Right cardiac atrium (tissue), 5 donors: ENCODE measurements around the gene MROH8. TPM values are rescaled to one million over a fixed set of nuclear protein-coding genes. Genes with fewer than 3 reads are reported as not detected.
"Not testable (repeated sequence)": the region's sequence is repeated elsewhere in the genome, so short reads cannot be mapped to it uniquely, and the experiment has no call there.

Experiments used
- ATAC-seq, 2 donors: fragments of 200-7000 bp; cut with Tn5 transposase; one replicate each; pipeline versions ENCODE4 v1.8.0 to v1.9.1; 2020; ENCODE audit warnings: moderate library complexity in 2 of 2, mild to moderate bottlenecking in 1 of 2
- DNase-seq, 3 donors: peaks; one replicate each; pipeline ENCODE4 v3.0.0-alpha.2; 2020
- H3K27ac ChIP-seq: one replicate; pipeline ENCODE4 v1.5.1; 2013; ENCODE audit warnings: mild to moderate bottlenecking, low read length, control low read depth, moderate library complexity
- H3K27me3 ChIP-seq: one replicate; pipeline ENCODE4 v1.6.1; 2013; ENCODE audit not compliant: control insufficient read depth, insufficient read depth
- H3K4me1 ChIP-seq: one replicate; pipeline ENCODE4 v1.6.1; 2013; ENCODE audit warnings: low read length; ENCODE audit not compliant: control insufficient read depth, insufficient read depth
- H3K4me3 ChIP-seq: one replicate; pipeline ENCODE4 v1.5.1; 2013; ENCODE audit warnings: low read length, control low read depth
- H3K9me3 ChIP-seq: one replicate; pipeline ENCODE4 v1.6.1; 2013; ENCODE audit warnings: low read length; ENCODE audit not compliant: control insufficient read depth
- WGBS: extraction: QIAGEN DNeasy Blood & Tissue Kit; methylation state at CpG from one replicate; pipeline ENCODE4 v1.1.7; 2013; 5-methylcytosine and 5-hydroxymethylcytosine counted together
- intact Hi-C, 4 donors: fragments of 100-400 bp; cut with DNase I; formaldehyde crosslinking; loops; one replicate each; pipeline versions ENCODE4 v1.11.0 to v1.14.0; 2022 to 2023
- polyA plus RNA-seq: library from polyadenylated mRNA; stranded (reverse); fragments of 200-250 nt; gene quantifications from one replicate; pipeline ENCODE4 v1.2.3, GENCODE V29; 2013
- total RNA-seq, 4 donors: library from RNA; stranded (reverse); fragmentation: NEBNext Ultra II Directional; extraction: Animal tissue kit (Norgen Biotek cat#: 25700); gene quantifications; one replicate each; pipeline ENCODE4 v1.2.1, GENCODE V29; 2021
- donor health status: healthy with polysubstance abuse.
- donor health status: DM: no; HTN: yes; CAD: no.
- donor health status: DM: no; HTN: no; CAD: no.
- donor health status: DM: no; HTN: yes; CAD: no; lungs with severe emphysema.
- donor health status: DM: yes; HTN: yes; CAD: no.

MROH8 gene
- total and polyA plus RNA-seq, 5 donors: 3.8 to 8.4 (median 6.3) TPM

- H3K9me3 ChIP-seq: no peaks in the 10 kb centered on the region
- no peaks in the 10 kb centered on the region for H3K27me3 ChIP-seq
- no peak for DNase-seq
- no peak overlapping the region for H3K4me3 ChIP-seq
- 91% methylated on average over 7 of the region's 7 CpGs for WGBS
- no peaks in the 10 kb centered on the region for H3K4me1 ChIP-seq
- no peak overlapping the region for H3K27ac ChIP-seq
- intact Hi-C loops: no loop called here
- no peak for ATAC-seq
These were observed 27.1 kb downstream of the MROH8 start for GRCh38 chr20:37152284-37152683.

- WGBS: 84% methylated on average over 3 of the region's 4 CpGs
- ATAC-seq (no peak), DNase-seq (no peak)
- Histone ChIP-seq H3K9me3 (no peaks in the 10 kb centered on the region), H3K27me3 (no peaks in the 10 kb centered on the region), H3K27ac (no peak overlapping the region), H3K4me1 (no peaks in the 10 kb centered on the region), H3K4me3 (no peak overlapping the region)
- intact Hi-C loops: no loop called here
These were observed 27.8 kb downstream of the MROH8 start for GRCh38 chr20:37151529-37151928.

- ATAC-seq, intact Hi-C loops, H3K4me3 ChIP-seq, H3K27ac ChIP-seq, H3K9me3 ChIP-seq, H3K27me3 ChIP-seq, H3K4me1 ChIP-seq: not testable (repeated sequence)
- 95% methylated on average over 33 of the region's 33 CpGs for WGBS
- DNase-seq: peak in 1 of 3 donors; percentile 44
These were observed 28.5 kb downstream of the MROH8 start for GRCh38 chr20:37150864-37151263.

GRCh38 chr20:37147250-37147649 is 32.1 kb downstream of the MROH8 start:
- WGBS: 95% methylated on average over 6 of the region's 6 CpGs

GRCh38 chr20:37144856-37145404 is 34.4 kb downstream of the MROH8 start:
- 88% methylated on average over 8 of the region's 8 CpGs for WGBS
- ATAC-seq: no peak
- DNase-seq: no peak
- Histone ChIP-seq H3K27me3 (no peaks in the 10 kb centered on the region), H3K4me1 (no peaks in the 10 kb centered on the region), H3K9me3 (no peaks in the 10 kb centered on the region), H3K4me3 (no peak overlapping the region), H3K27ac (no peak overlapping the region)
- intact Hi-C loops: no loop called here

More at GRCh38 chr20:37147250-37147649, 32.1 kb downstream of the MROH8 start:
- Histone ChIP-seq H3K27me3 (no peaks in the 10 kb centered on the region), H3K4me1 (no peaks in the 10 kb centered on the region), H3K9me3 (no peaks in the 10 kb centered on the region), H3K4me3 (no peak overlapping the region), H3K27ac (no peak overlapping the region)
- intact Hi-C loops: no loop called here
- DNase-seq: no peak
- no peak for ATAC-seq

GRCh38 chr20:37142708-37143107 is 36.6 kb downstream of the MROH8 start:
- H3K27me3 ChIP-seq: no peaks in the 10 kb centered on the region
- no peak overlapping the region for H3K4me3 ChIP-seq
- H3K4me1 ChIP-seq: no peaks in the 10 kb centered on the region
- ATAC-seq: no peak
- no peak overlapping the region for H3K27ac ChIP-seq
- H3K9me3 ChIP-seq: no peaks in the 10 kb centered on the region
- WGBS: 87% methylated on average over 3 of the region's 3 CpGs
- intact Hi-C loops: no loop called here
- DNase-seq: no peak

GRCh38 chr20:37137547-37137946 is 41.8 kb downstream of the MROH8 start:
- H3K27me3 ChIP-seq: no peaks in the 10 kb centered on the region
- intact Hi-C loops: no loop called here
- no peak for DNase-seq
- no peak overlapping the region for H3K27ac ChIP-seq
- H3K4me3 ChIP-seq: no peak overlapping the region
- no peaks in the 10 kb centered on the region for H3K4me1 ChIP-seq
- no peaks in the 10 kb centered on the region for H3K9me3 ChIP-seq
- no peak for ATAC-seq
- WGBS: 73% methylated on average over 4 of the region's 4 CpGs

GRCh38 chr20:37133952-37134351 is 45.4 kb downstream of the MROH8 start:
- H3K4me1 ChIP-seq: no peaks in the 10 kb centered on the region
- no peaks in the 10 kb centered on the region for H3K9me3 ChIP-seq
- H3K4me3 ChIP-seq: no peak overlapping the region
- DNase-seq (no peak), ATAC-seq (no peak)
- intact Hi-C loops: no loop called here
- H3K27ac ChIP-seq: no peak overlapping the region
- WGBS: 60% methylated on average over 2 of the region's 2 CpGs
- H3K27me3 ChIP-seq: no peaks in the 10 kb centered on the region

- Histone ChIP-seq H3K4me1 (no peaks in the 10 kb centered on the region), H3K27ac (no peak overlapping the region), H3K27me3 (no peaks in the 10 kb centered on the region), H3K9me3 (no peaks in the 10 kb centered on the region), H3K4me3 (no peak overlapping the region)
- WGBS: 71% methylated on average over 3 of the region's 3 CpGs
- DNase-seq (no peak), ATAC-seq (no peak)
- intact Hi-C loops: no loop called here
These were observed 47.9 kb downstream of the MROH8 start for GRCh38 chr20:37131486-37131885.

GRCh38 chr20:37128803-37129202 is 50.5 kb downstream of the MROH8 start:
- intact Hi-C loops: no loop called here
- Histone ChIP-seq H3K4me1 (no peaks in the 10 kb centered on the region), H3K9me3 (no peaks in the 10 kb centered on the region), H3K27me3 (no peaks in the 10 kb centered on the region), H3K27ac (no peak overlapping the region), H3K4me3 (no peak overlapping the region)
- no peak for DNase-seq
- WGBS: 84% methylated on average over 3 of the region's 3 CpGs
- no peak for ATAC-seq

- H3K9me3 ChIP-seq, DNase-seq, intact Hi-C loops, H3K4me1 ChIP-seq, H3K4me3 ChIP-seq, H3K27ac ChIP-seq, H3K27me3 ChIP-seq, ATAC-seq: not testable (repeated sequence)
- 92% methylated on average over 28 of the region's 30 CpGs for WGBS
These were observed 53.1 kb downstream of the MROH8 start for GRCh38 chr20:37126290-37126689.

- Histone ChIP-seq H3K9me3 (no peaks in the 10 kb centered on the region), H3K4me3 (no peak overlapping the region), H3K27ac (no peak overlapping the region), H3K4me1 (no peaks in the 10 kb centered on the region), H3K27me3 (no peaks in the 10 kb centered on the region)
- 69% methylated on average over 6 of the region's 6 CpGs for WGBS
- intact Hi-C loops: no loop called here
- ATAC-seq (no peak), DNase-seq (no peak)
These were observed 55.9 kb downstream of the MROH8 start for GRCh38 chr20:37123441-37123840.
